Sigmoid colon (tissue), 7 donors: ENCODE data around the gene DCST1. TPM values are rescaled to one million over a fixed set of nuclear protein-coding genes. Genes with fewer than 3 reads are reported as not detected.

Experiments
- DNase-seq: peaks from one replicate; pipeline ENCODE4 v3.0.0-alpha.2; 2019
- H3K27ac ChIP-seq, 4 donors: fragments of 200-600 bp; sonication (generic); one replicate each; pipeline ENCODE4 v1.5.1; 2016 to 2019; ENCODE audit warnings: mild to moderate bottlenecking in 1 of 4
- H3K27me3 ChIP-seq, 3 donors: fragments of 200-600 bp; sonication (generic); one replicate each; pipeline ENCODE4 v1.5.1; 2019; ENCODE audit warnings: mild to moderate bottlenecking in 1 of 3
- H3K36me3 ChIP-seq, 4 donors: fragments of 200-600 bp; sonication (generic); one replicate each; pipeline ENCODE4 v1.5.1; 2016 to 2019
- H3K4me1 ChIP-seq, 4 donors: fragments of 200-600 bp; sonication (generic); one replicate each; pipeline ENCODE4 v1.5.1; 2017 to 2019
- H3K4me3 ChIP-seq, 4 donors: fragments of 200-600 bp; sonication (generic); one replicate each; pipeline ENCODE4 v1.5.1; 2017 to 2019; ENCODE audit warnings: mild to moderate bottlenecking in 2 of 4, moderate library complexity in 1 of 4
- H3K9me3 ChIP-seq, 4 donors: fragments of 200-600 bp in 3 of 4; sonication (generic) in 3 of 4; one replicate each; pipeline versions ENCODE4 v1.5.1 to v1.6.1; 2013 to 2019
- EP300 ChIP-seq, 4 donors: sonication (generic); formaldehyde crosslinking; IDR thresholded peaks; one replicate each; pipeline ENCODE4 v1.6.1; 2017; ENCODE audit warnings: antibody characterized with exemption in 4 of 4
- POLR2A ChIP-seq, 2 donors: fragments of 450-650 bp; IDR thresholded peaks; one replicate each; pipeline ENCODE4 v1.6.1; 2016; ENCODE audit warnings: antibody characterized with exemption in 2 of 2, mild to moderate bottlenecking in 2 of 2, moderate library complexity in 2 of 2
- POLR2AphosphoS5 ChIP-seq, 4 donors: sonication (generic); formaldehyde crosslinking; IDR thresholded peaks; one replicate each; pipeline ENCODE4 v1.6.1; 2017; ENCODE audit warnings: antibody characterized with exemption in 4 of 4
- whole genome bisulfite sequencing, 2 donors: extraction: QIAGEN DNeasy Blood & Tissue Kit; methylation state at CpG; one replicate each; pipeline ENCODE4 v1.1.7; 2013; 5-methylcytosine and 5-hydroxymethylcytosine counted together
- intact Hi-C: fragments of 100-400 bp; cut with DNase I; formaldehyde crosslinking; loops from one replicate; pipeline ENCODE4 v1.15.1; 2023
- polyA plus RNA-seq, 3 donors: library from polyadenylated mRNA; stranded (reverse); fragments of 200-250 nt; gene quantifications; one replicate each; pipeline ENCODE4 v1.2.3, GENCODE V29; 2013
- total RNA-seq, 4 donors: library from RNA; depleted of rRNA; stranded (reverse); fragments of >200 nt; gene quantifications; one replicate each; pipeline ENCODE4 v1.1.0, GENCODE V29; 2016
- TF ChIP-seq, protein P1 (sequence below), 4 experiments: fragments of 450-650 bp in 3 of 4; fragments of 200-600 bp in 1 of 4; IDR thresholded peaks; one replicate each; pipeline ENCODE4 v1.5.1; 2016 to 2019; ENCODE audit warnings: antibody characterized with exemption in 4 of 4, mild to moderate bottlenecking in 3 of 4, moderate library complexity in 2 of 4
- donor health status: healthy with polysubstance abuse.
- donor health status: Bipolar disorder and iron deficiency.
- donor health status: healthy.

The DCST1 gene
- total and polyA plus RNA-seq, 7 donors, result 0.09 to 0.16 TPM; not detected in 5

DNA sequence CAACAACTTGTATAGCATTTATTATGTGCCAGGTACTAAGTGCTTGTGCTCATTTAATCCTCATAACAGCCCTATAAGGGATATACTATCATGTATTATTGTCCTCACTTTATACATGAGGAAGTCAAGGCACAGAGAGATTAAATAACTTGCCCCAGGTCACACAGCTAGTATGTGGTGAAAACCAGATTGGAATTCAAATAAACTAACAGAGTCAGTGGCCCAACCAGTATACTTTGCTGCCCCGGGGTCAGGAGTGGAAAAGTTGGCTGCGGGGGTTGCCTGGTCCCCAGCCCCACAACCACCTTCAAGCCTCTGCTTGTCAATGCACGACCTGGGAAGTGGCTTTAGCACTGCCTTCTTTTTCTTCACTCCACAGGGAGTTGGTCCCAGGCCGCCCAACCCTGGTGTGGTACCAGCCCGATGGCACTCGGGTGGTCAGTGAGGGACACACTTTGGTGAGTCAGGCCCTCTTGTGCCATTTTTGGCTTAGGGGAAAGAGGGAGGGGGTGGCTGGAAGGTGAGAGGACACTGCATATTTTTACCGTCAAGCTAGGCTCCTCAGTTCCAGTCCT is 20.0 kb downstream of the DCST1 start:
- TF ChIP-seq POLR2A (IDR thresholded peaks at IDR 0.05) (no peak), POLR2AphosphoS5 (IDR thresholded peaks at IDR 0.05) (no peak), EP300 (IDR thresholded peaks at IDR 0.05) (no peak)
- TF ChIP-seq, protein P1, sequence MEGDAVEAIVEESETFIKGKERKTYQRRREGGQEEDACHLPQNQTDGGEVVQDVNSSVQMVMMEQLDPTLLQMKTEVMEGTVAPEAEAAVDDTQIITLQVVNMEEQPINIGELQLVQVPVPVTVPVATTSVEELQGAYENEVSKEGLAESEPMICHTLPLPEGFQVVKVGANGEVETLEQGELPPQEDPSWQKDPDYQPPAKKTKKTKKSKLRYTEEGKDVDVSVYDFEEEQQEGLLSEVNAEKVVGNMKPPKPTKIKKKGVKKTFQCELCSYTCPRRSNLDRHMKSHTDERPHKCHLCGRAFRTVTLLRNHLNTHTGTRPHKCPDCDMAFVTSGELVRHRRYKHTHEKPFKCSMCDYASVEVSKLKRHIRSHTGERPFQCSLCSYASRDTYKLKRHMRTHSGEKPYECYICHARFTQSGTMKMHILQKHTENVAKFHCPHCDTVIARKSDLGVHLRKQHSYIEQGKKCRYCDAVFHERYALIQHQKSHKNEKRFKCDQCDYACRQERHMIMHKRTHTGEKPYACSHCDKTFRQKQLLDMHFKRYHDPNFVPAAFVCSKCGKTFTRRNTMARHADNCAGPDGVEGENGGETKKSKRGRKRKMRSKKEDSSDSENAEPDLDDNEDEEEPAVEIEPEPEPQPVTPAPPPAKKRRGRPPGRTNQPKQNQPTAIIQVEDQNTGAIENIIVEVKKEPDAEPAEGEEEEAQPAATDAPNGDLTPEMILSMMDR (IDR thresholded peaks at IDR 0.05), result no peak
- Histone ChIP-seq H3K36me3 (peaks cover 19 to 54% (median 32%) of the 10 kb centered on the region in 4 donors), H3K4me3 (no peak overlapping the region), H3K4me1 (peaks cover 0 to 33% (median 22%) of the 10 kb centered on the region in 4 donors), H3K27me3 (no peaks in the 10 kb centered on the region), H3K27ac (no peak overlapping the region), H3K9me3 (no peaks in the 10 kb centered on the region)
- no peak for DNase-seq
- intact Hi-C loops, result loop anchor here (5.0 to 10.0 kb wide), 2 partner anchors 51 to 499 kb away; partner anchors contain the start of genes UBE2Q1 and ZBTB7B
- 91 to 92% methylated on average over 7 of the region's 7 CpGs for WGBS, 2 donors

DNA sequence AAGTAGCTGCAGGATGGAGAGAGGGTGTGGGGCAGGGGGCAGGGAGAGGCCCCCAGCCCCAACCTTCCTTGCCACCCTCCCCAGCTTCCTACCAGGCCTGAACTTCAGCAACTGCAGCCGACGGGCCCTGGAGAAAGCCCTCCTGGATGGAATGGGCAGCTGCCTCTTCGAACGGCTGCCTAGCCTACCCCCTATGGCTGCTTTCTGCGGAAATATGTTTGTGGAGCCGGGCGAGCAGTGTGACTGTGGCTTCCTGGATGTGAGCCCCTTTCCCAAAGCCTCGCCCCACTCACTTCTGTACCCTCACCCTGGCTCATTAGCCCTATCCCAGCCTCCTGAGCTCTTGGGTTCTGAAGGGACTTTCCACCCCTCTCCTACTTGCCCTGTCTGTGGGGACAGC is 23.5 kb downstream of the DCST1 start:
- 96 to 97% methylated on average over 8 of the region's 8 CpGs for WGBS, 2 donors
- H3K36me3 ChIP-seq, result peaks cover 19 to 71% (median 38%) of the 10 kb centered on the region in 4 donors

DNA sequence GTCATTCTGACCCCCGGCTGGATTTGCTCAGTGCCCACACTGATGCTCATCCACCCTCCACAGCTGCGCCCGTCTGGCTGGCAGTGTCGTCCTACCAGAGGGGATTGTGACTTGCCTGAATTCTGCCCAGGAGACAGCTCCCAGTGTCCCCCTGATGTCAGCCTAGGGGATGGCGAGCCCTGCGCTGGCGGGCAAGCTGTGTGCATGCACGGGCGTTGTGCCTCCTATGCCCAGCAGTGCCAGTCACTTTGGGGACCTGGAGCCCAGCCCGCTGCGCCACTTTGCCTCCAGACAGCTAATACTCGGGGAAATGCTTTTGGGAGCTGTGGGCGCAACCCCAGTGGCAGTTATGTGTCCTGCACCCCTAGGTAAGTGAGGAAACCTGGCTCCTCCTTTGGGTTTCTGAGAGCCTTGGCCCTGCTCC is 24.2 kb downstream of the DCST1 start:
- Histone ChIP-seq H3K27me3 (peaks cover 0 to 7% (median 0%) of the 10 kb centered on the region in 3 donors), H3K4me1 (peaks cover 3 to 21% (median 16%) of the 10 kb centered on the region in 4 donors), H3K9me3 (no peaks in the 10 kb centered on the region), H3K36me3 (peaks cover 19 to 71% (median 38%) of the 10 kb centered on the region in 4 donors), H3K27ac (no peak overlapping the region), H3K4me3 (no peak overlapping the region)
- WGBS, 2 donors, result 93 to 96% methylated on average over 13 of the region's 13 CpGs
- DNase-seq, result no peak
- no peak for TF ChIP-seq POLR2A (IDR thresholded peaks at IDR 0.05)
- intact Hi-C loops, result loop anchor here (10.0 kb wide), 1 partner anchor 503 kb away; the partner anchor contains the start of gene UBE2Q1

More for the DNA sequence above, 23.5 kb downstream of the DCST1 start:
- Histone ChIP-seq H3K9me3 (no peaks in the 10 kb centered on the region), H3K27ac (no peak overlapping the region), H3K27me3 (peaks cover 0 to 4% (median 0%) of the 10 kb centered on the region in 3 donors), H3K4me1 (peaks cover 3 to 21% (median 12%) of the 10 kb centered on the region in 4 donors), H3K4me3 (no peak overlapping the region)
- TF ChIP-seq POLR2AphosphoS5 (IDR thresholded peaks at IDR 0.05) (no peak), EP300 (IDR thresholded peaks at IDR 0.05) (no peak), POLR2A (IDR thresholded peaks at IDR 0.05) (no peak)
- TF ChIP-seq, protein P1 (IDR thresholded peaks at IDR 0.05), result no peak
- intact Hi-C loops, result loop anchor here (10.0 kb wide), 1 partner anchor 502 kb away; the partner anchor contains the start of gene UBE2Q1
- DNase-seq, result no peak

DNA sequence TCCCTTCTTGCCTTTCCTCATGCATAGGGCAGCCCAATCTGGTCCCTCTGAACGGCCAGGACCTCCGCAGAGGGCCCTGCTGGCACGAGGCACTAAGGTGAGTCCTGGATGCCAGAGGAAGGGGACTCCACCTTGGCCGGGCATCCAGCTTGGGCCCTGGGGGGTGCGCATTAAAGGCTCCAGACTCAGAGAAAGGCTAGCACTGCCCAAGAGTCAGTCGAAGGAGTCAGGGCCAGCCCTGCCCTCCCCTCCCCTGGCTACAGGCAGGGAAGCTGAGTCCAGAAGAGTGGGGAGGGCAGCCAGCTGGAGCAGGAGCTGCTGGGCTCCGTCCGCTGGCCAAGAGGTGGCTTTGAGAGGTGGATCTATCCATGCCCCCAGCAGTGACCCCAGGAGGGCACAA is 27.1 kb downstream of the DCST1 start:
- peaks cover 3 to 34% (median 30%) of the 10 kb centered on the region in 4 donors for H3K4me1 ChIP-seq
- H3K36me3 ChIP-seq, result peaks cover 14 to 46% (median 29%) of the 10 kb centered on the region in 4 donors
- no peak for TF ChIP-seq EP300 (IDR thresholded peaks at IDR 0.05)
- no peak for TF ChIP-seq POLR2A (IDR thresholded peaks at IDR 0.05)
- TF ChIP-seq POLR2AphosphoS5 (IDR thresholded peaks at IDR 0.05), result no peak
- TF ChIP-seq, protein P1 (IDR thresholded peaks at IDR 0.05), result no peak
- peaks cover 0 to 7% (median 0%) of the 10 kb centered on the region in 3 donors for H3K27me3 ChIP-seq
- H3K27ac ChIP-seq, result no peak overlapping the region
- 81 to 88% methylated on average over 8 of the region's 8 CpGs for WGBS, 2 donors
- no peak overlapping the region for H3K4me3 ChIP-seq
- intact Hi-C loops, result loop anchor here (1.0 to 5.0 kb wide), 2 partner anchors 15 to 88 kb away; partner anchors contain the start of genes CKS1B and SHC1
- DNase-seq, result no peak
- no peaks in the 10 kb centered on the region for H3K9me3 ChIP-seq

DNA sequence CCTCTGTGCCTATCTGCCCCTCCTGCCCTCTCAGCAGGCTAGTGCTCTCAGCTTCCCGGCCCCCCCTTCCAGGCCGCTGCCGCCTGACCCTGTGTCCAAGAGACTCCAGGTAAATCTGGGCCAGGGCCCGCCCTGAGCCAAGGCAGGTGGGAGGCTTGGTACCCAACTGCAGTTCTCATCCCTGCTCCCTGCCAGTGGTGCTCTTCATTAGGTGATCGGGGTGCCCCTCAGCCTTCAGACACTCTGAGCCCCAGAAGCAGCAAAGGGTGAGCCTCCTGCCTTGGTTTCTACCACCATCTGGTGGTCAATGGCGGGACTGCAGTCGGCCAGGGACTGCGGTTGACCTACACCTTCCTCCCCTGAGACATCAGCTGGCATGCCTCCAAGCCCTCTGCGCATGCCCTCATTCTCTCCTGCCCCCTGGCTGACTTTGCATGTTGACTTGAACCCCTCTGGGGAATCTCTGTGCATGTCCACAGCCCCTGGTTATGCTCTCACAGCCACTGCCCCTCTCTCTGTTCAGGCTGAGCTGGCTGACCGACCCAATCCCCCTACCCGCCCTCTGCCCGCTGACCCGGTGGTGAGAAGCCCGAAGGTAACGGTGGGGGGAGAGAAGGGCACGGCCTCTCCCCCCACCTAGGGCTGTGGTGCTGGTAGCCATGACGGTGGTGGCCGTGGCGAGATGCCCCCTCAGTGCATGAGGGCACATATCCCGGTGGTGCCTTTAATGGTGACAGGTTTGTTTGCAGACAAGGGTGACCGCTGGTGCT is 27.9 kb downstream of the DCST1 start:
- Histone ChIP-seq H3K36me3 (peaks cover 10 to 37% (median 21%) of the 10 kb centered on the region in 4 donors), H3K4me3 (no peak overlapping the region)
- intact Hi-C loops, result loop anchor here (1.0 to 5.0 kb wide), 2 partner anchors 16 to 89 kb away; partner anchors contain the start of genes CKS1B and SHC1

More for the DNA sequence above, 27.9 kb downstream of the DCST1 start:
- H3K27ac ChIP-seq, result no peak overlapping the region
- DNase-seq, result peak; percentile 90
- 27 to 38% methylated on average over 21 of the region's 21 CpGs for WGBS, 2 donors
- no peaks in the 10 kb centered on the region for H3K9me3 ChIP-seq
- no peak for TF ChIP-seq POLR2AphosphoS5 (IDR thresholded peaks at IDR 0.05)
- TF ChIP-seq, protein P1 (IDR thresholded peaks at IDR 0.05), result peak; percentile 97 to 100 (median 99)
- H3K4me1 ChIP-seq, result peaks cover 3 to 34% (median 30%) of the 10 kb centered on the region in 4 donors
- H3K27me3 ChIP-seq, result peaks cover 0 to 7% (median 0%) of the 10 kb centered on the region in 3 donors
